Measurements from ENCODE around the gene CDK5RAP2.
A peak's percentile ranks its signal among the peaks of the same experiment; 100 is the strongest.

The CDK5RAP2 gene

GRCh38 chr9:120482424-120483186, 97.4 kb downstream of the CDK5RAP2 start:
- WGBS (ENCODE audit: extremely low coverage, insufficient coverage, insufficient read length) = no CpG with 5 or more reads among the region's 9 CpGs
- Histone ChIP-seq H3K4me3 (ENCODE audit: low read depth, low read length) (no peak overlapping the region), H4K91ac (ENCODE audit: low read depth, low read length) (no peak overlapping the region)

GRCh38 chr9:120481846-120482245, 98.1 kb downstream of the CDK5RAP2 start:
- Histone ChIP-seq H2BK5ac (ENCODE audit: low read depth, low read length, poor library complexity) (no peak overlapping the region), H2BK12ac (ENCODE audit: low read length) (no peak overlapping the region)
- WGBS (ENCODE audit: extremely low coverage, insufficient coverage, insufficient read length) = no CpG with 5 or more reads among the region's 2 CpGs

More at GRCh38 chr9:120482424-120483186, 97.4 kb downstream of the CDK5RAP2 start:
- no peak overlapping the region for H2AK5ac ChIP-seq (ENCODE audit: low read length)
- no peak overlapping the region for H2AFZ ChIP-seq (ENCODE audit: insufficient read depth, low read length, poor library complexity)
- no peak overlapping the region for H3K4me2 ChIP-seq (ENCODE audit: low read length)
- peaks cover 5 to 12% of the 10 kb centered on the region in 2 experiments for H3K4me1 ChIP-seq (ENCODE audit: control insufficient read depth in 1 of 2, insufficient read depth in 2 of 2, low read length in 2 of 2)
- H2BK12ac ChIP-seq (ENCODE audit: low read length) = no peak overlapping the region
- H3K9ac ChIP-seq (ENCODE audit: low read length) = no peak overlapping the region
- peaks cover 4 to 7% of the 10 kb centered on the region in 2 experiments for H3K36me3 ChIP-seq (ENCODE audit: control insufficient read depth in 1 of 2, insufficient read depth in 2 of 2, low read length in 2 of 2)
- no peak overlapping the region for H3K14ac ChIP-seq (ENCODE audit: low read length)
- H3K79me2 ChIP-seq (ENCODE audit: control insufficient read depth, insufficient read depth, low read length, poor library complexity) = no peaks in the 10 kb centered on the region
- H4K12ac ChIP-seq (ENCODE audit: low read depth, low read length) = no peak overlapping the region
- H2BK120ac ChIP-seq (ENCODE audit: insufficient read depth, low read length, poor library complexity) = no peak overlapping the region
- H3K9me3 ChIP-seq (ENCODE audit: insufficient read depth, low read depth, low read length) = peaks cover 1% of the 10 kb centered on the region
- H3K27ac ChIP-seq (ENCODE audit: low read depth, low read length) = peak overlapping the region; percentile 11
- H3K18ac ChIP-seq (ENCODE audit: low read length) = no peak overlapping the region
- no peak for DNase-seq
- H3K4ac ChIP-seq (ENCODE audit: low read depth, low read length) = no peak overlapping the region
- no peaks in the 10 kb centered on the region for H3K27me3 ChIP-seq (ENCODE audit: insufficient read depth, low read length)
- no peaks in the 10 kb centered on the region for H3K79me1 ChIP-seq (ENCODE audit: low read length)
- no peak overlapping the region for H2BK5ac ChIP-seq (ENCODE audit: low read depth, low read length, poor library complexity)
- H3K23ac ChIP-seq (ENCODE audit: low read length) = no peak overlapping the region
- no peak overlapping the region for H4K8ac ChIP-seq (ENCODE audit: low read depth, low read length)

GRCh38 chr9:120481248-120481647, 98.7 kb downstream of the CDK5RAP2 start:
- Histone ChIP-seq H2AK5ac (ENCODE audit: low read length) (no peak overlapping the region), H3K79me1 (ENCODE audit: low read length) (no peaks in the 10 kb centered on the region), H3K18ac (ENCODE audit: low read length) (no peak overlapping the region), H3K36me3 (ENCODE audit: control insufficient read depth in 1 of 2, insufficient read depth in 2 of 2, low read length in 2 of 2) (peaks cover 4 to 7% of the 10 kb centered on the region in 2 experiments), H3K79me2 (ENCODE audit: control insufficient read depth, insufficient read depth, low read length, poor library complexity) (no peaks in the 10 kb centered on the region), H3K4ac (ENCODE audit: low read depth, low read length) (no peak overlapping the region), H3K4me3 (ENCODE audit: low read depth, low read length) (no peak overlapping the region), H3K4me1 (ENCODE audit: control insufficient read depth in 1 of 2, insufficient read depth in 2 of 2, low read length in 2 of 2) (peaks cover 5 to 12% of the 10 kb centered on the region in 2 experiments), H2BK12ac (ENCODE audit: low read length) (no peak overlapping the region), H3K23ac (ENCODE audit: low read length) (peak overlapping the region; percentile 42), H2AFZ (ENCODE audit: insufficient read depth, low read length, poor library complexity) (no peak overlapping the region), H3K4me2 (ENCODE audit: low read length) (no peak overlapping the region), H3K14ac (ENCODE audit: low read length) (no peak overlapping the region), H2BK5ac (ENCODE audit: low read depth, low read length, poor library complexity) (no peak overlapping the region), H4K8ac (ENCODE audit: low read depth, low read length) (no peak overlapping the region), H3K27me3 (ENCODE audit: insufficient read depth, low read length) (no peaks in the 10 kb centered on the region), H3K27ac (ENCODE audit: low read depth, low read length) (no peak overlapping the region), H4K91ac (ENCODE audit: low read depth, low read length) (no peak overlapping the region), H2BK120ac (ENCODE audit: insufficient read depth, low read length, poor library complexity) (no peak overlapping the region), H3K9me3 (ENCODE audit: insufficient read depth, low read depth, low read length) (no peaks in the 10 kb centered on the region), H4K12ac (ENCODE audit: low read depth, low read length) (no peak overlapping the region), H3K9ac (ENCODE audit: low read length) (no peak overlapping the region)
- WGBS (ENCODE audit: extremely low coverage, insufficient coverage, insufficient read length) = no CpG with 5 or more reads among the region's 1 CpG
- no peak for DNase-seq

More at GRCh38 chr9:120481846-120482245, 98.1 kb downstream of the CDK5RAP2 start:
- Histone ChIP-seq H3K4me1 (ENCODE audit: control insufficient read depth in 1 of 2, insufficient read depth in 2 of 2, low read length in 2 of 2) (peaks cover 5 to 12% of the 10 kb centered on the region in 2 experiments), H3K4me3 (ENCODE audit: low read depth, low read length) (no peak overlapping the region), H3K27me3 (ENCODE audit: insufficient read depth, low read length) (no peaks in the 10 kb centered on the region), H3K23ac (ENCODE audit: low read length) (no peak overlapping the region), H3K18ac (ENCODE audit: low read length) (no peak overlapping the region), H3K79me2 (ENCODE audit: control insufficient read depth, insufficient read depth, low read length, poor library complexity) (no peaks in the 10 kb centered on the region), H3K4ac (ENCODE audit: low read depth, low read length) (no peak overlapping the region), H2AK5ac (ENCODE audit: low read length) (no peak overlapping the region), H2BK120ac (ENCODE audit: insufficient read depth, low read length, poor library complexity) (no peak overlapping the region), H3K9ac (ENCODE audit: low read length) (no peak overlapping the region), H4K91ac (ENCODE audit: low read depth, low read length) (no peak overlapping the region), H4K8ac (ENCODE audit: low read depth, low read length) (no peak overlapping the region), H2AFZ (ENCODE audit: insufficient read depth, low read length, poor library complexity) (no peak overlapping the region), H3K14ac (ENCODE audit: low read length) (no peak overlapping the region), H3K27ac (ENCODE audit: low read depth, low read length) (no peak overlapping the region), H3K36me3 (ENCODE audit: control insufficient read depth in 1 of 2, insufficient read depth in 2 of 2, low read length in 2 of 2) (peaks cover 4 to 7% of the 10 kb centered on the region in 2 experiments), H3K9me3 (ENCODE audit: insufficient read depth, low read depth, low read length) (peaks cover 1% of the 10 kb centered on the region), H4K12ac (ENCODE audit: low read depth, low read length) (no peak overlapping the region), H3K4me2 (ENCODE audit: low read length) (no peak overlapping the region), H3K79me1 (ENCODE audit: low read length) (no peaks in the 10 kb centered on the region)
- peak in 1 of 2 donors; percentile 9 for DNase-seq

- WGBS (ENCODE audit: extremely low coverage, insufficient coverage, insufficient read length) = no CpG with 5 or more reads among the region's 1 CpG
- Histone ChIP-seq H3K79me2 (ENCODE audit: control insufficient read depth, insufficient read depth, low read length, poor library complexity) (no peaks in the 10 kb centered on the region), H3K14ac (ENCODE audit: low read length) (no peak overlapping the region), H3K4me2 (ENCODE audit: low read length) (no peak overlapping the region), H3K4me3 (ENCODE audit: low read depth, low read length) (no peak overlapping the region), H3K27ac (ENCODE audit: low read depth, low read length) (no peak overlapping the region), H3K4ac (ENCODE audit: low read depth, low read length) (no peak overlapping the region), H2BK5ac (ENCODE audit: low read depth, low read length, poor library complexity) (no peak overlapping the region), H2BK12ac (ENCODE audit: low read length) (no peak overlapping the region), H4K8ac (ENCODE audit: low read depth, low read length) (no peak overlapping the region), H3K36me3 (ENCODE audit: control insufficient read depth in 1 of 2, insufficient read depth in 2 of 2, low read length in 2 of 2) (peaks cover 4 to 10% of the 10 kb centered on the region in 2 experiments), H3K18ac (ENCODE audit: low read length) (no peak overlapping the region), H3K9ac (ENCODE audit: low read length) (no peak overlapping the region), H3K27me3 (ENCODE audit: insufficient read depth, low read length) (no peaks in the 10 kb centered on the region), H3K4me1 (ENCODE audit: control insufficient read depth in 1 of 2, insufficient read depth in 2 of 2, low read length in 2 of 2) (peaks cover 5 to 12% of the 10 kb centered on the region in 2 experiments), H2AFZ (ENCODE audit: insufficient read depth, low read length, poor library complexity) (no peak overlapping the region), H4K91ac (ENCODE audit: low read depth, low read length) (no peak overlapping the region), H3K23ac (ENCODE audit: low read length) (no peak overlapping the region), H2AK5ac (ENCODE audit: low read length) (no peak overlapping the region), H4K12ac (ENCODE audit: low read depth, low read length) (no peak overlapping the region), H3K79me1 (ENCODE audit: low read length) (no peaks in the 10 kb centered on the region), H3K9me3 (ENCODE audit: insufficient read depth, low read depth, low read length) (no peaks in the 10 kb centered on the region), H2BK120ac (ENCODE audit: insufficient read depth, low read length, poor library complexity) (no peak overlapping the region)
- DNase-seq = no peak
Observed at GRCh38 chr9:120480707-120481106, 99.3 kb downstream of the CDK5RAP2 start.
